SK-N-SH (cell line): ENCODE measurements around the gene EP300.

Source experiments
- ELF1 ChIP-seq: IDR thresholded peaks from 2 replicates; pipeline ENCODE4 v1.4.0; 2012
- EP300 ChIP-seq, 2 experiments: IDR thresholded peaks; 2 replicates each; pipeline versions ENCODE4 v1.4.0 to v1.6.1; 2012; ENCODE audit warnings: borderline replicate concordance in 1 of 2, low read depth in 1 of 2, low read length in 1 of 2
- EZH2phosphoT487 ChIP-seq: fragments of 200-600 bp; sonication (generic); IDR thresholded peaks from 2 replicates; pipeline ENCODE4 v1.6.1; 2017; ENCODE audit warnings: low read depth, mixed run types, mild to moderate bottlenecking, antibody characterized with exemption, moderate library complexity, borderline replicate concordance
- FOXJ3 ChIP-seq: sonication (generic); formaldehyde crosslinking; IDR thresholded peaks from 2 replicates; pipeline ENCODE4 v1.5.1; 2020; ENCODE audit warnings: mild to moderate bottlenecking, missing genetic modification reagents
- FOXM1 ChIP-seq: IDR thresholded peaks from 2 replicates; pipeline ENCODE4 v1.4.0; 2012; ENCODE audit warnings: low read depth, mild to moderate bottlenecking
- JUND ChIP-seq: IDR thresholded peaks from 2 replicates; pipeline ENCODE4 v1.4.0; 2012
- POLR2AphosphoS5 ChIP-seq: IDR thresholded peaks from 2 replicates; pipeline ENCODE4 v1.6.1; 2012; ENCODE audit warnings: low read depth, low read length
- RXRA ChIP-seq: IDR thresholded peaks from 2 replicates; pipeline ENCODE4 v1.4.0; 2012; ENCODE audit warnings: low read depth, mild to moderate bottlenecking, borderline replicate concordance
- SMC3 ChIP-seq: IDR thresholded peaks from 2 replicates; pipeline ENCODE4 v1.6.1; 2012; ENCODE audit warnings: low read depth, low read length, improper control_type of control experiment
- USF1 ChIP-seq: IDR thresholded peaks from 2 replicates; pipeline ENCODE4 v1.4.0; 2012; ENCODE audit warnings: low read depth, borderline replicate concordance
- USF2 ChIP-seq: fragments of 150-350 bp; IDR thresholded peaks from 2 replicates; pipeline ENCODE4 v1.6.1; 2017; ENCODE audit warnings: antibody characterized with exemption, low read length, low read depth, borderline replicate concordance
- YY1 ChIP-seq: IDR thresholded peaks from 2 replicates; pipeline ENCODE4 v1.4.0; 2012; ENCODE audit warnings: low read depth, mild to moderate bottlenecking
- TF ChIP-seq, protein P1 (sequence below): fragments of 200-600 bp; sonication (generic); IDR thresholded peaks from 2 replicates; pipeline ENCODE4 v1.6.1; 2017; ENCODE audit warnings: antibody characterized with exemption, mild to moderate bottlenecking, moderate library complexity

GRCh38 chr22:41146573-41146972 lies 54.2 kb downstream of the EP300 start:
- TF ChIP-seq FOXJ3 (no peak), FOXM1 (no peak), POLR2AphosphoS5 (no peak), JUND (no peak), USF1 (no peak), EP300 (IDR thresholded peaks at IDR 0.05; ENCODE audit: borderline replicate concordance in 1 of 2, low read depth in 1 of 2, low read length in 1 of 2) (no peak), USF2 (no peak), YY1 (no peak), SMC3 (no peak), RXRA (no peak), EZH2phosphoT487 (no peak), ELF1 (no peak)
- TF ChIP-seq, protein P1, sequence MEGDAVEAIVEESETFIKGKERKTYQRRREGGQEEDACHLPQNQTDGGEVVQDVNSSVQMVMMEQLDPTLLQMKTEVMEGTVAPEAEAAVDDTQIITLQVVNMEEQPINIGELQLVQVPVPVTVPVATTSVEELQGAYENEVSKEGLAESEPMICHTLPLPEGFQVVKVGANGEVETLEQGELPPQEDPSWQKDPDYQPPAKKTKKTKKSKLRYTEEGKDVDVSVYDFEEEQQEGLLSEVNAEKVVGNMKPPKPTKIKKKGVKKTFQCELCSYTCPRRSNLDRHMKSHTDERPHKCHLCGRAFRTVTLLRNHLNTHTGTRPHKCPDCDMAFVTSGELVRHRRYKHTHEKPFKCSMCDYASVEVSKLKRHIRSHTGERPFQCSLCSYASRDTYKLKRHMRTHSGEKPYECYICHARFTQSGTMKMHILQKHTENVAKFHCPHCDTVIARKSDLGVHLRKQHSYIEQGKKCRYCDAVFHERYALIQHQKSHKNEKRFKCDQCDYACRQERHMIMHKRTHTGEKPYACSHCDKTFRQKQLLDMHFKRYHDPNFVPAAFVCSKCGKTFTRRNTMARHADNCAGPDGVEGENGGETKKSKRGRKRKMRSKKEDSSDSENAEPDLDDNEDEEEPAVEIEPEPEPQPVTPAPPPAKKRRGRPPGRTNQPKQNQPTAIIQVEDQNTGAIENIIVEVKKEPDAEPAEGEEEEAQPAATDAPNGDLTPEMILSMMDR = no peak
